ENCODE measurements around the gene HTR3B.
"Not testable (repeated sequence)": the region's sequence is repeated elsewhere in the genome, so short reads cannot be mapped to it uniquely, and the experiment has no call there.

Gene HTR3B

GRCh38 chr11:113937918-113938317 lies 33.3 kb downstream of the HTR3B start:
- H2BK15ac ChIP-seq (ENCODE audit: low read length) = no peak overlapping the region
- H3K4ac ChIP-seq (ENCODE audit: low read length) = no peak overlapping the region
- no peak overlapping the region for H3K4me3 ChIP-seq (ENCODE audit: low read length in 2 of 2)
- no CpG with 5 or more reads among the region's 3 CpGs for WGBS, 2 donors (ENCODE audit: extremely low coverage in 2 of 2, insufficient read length in 2 of 2, insufficient replicate concordance in 1 of 2)
- H3K14ac ChIP-seq (ENCODE audit: low read length) = no peak overlapping the region
- H2BK12ac ChIP-seq (ENCODE audit: low read length) = no peak overlapping the region
- no peak overlapping the region for H4K91ac ChIP-seq (ENCODE audit: low read depth, low read length, poor library complexity)
- H3K18ac ChIP-seq (ENCODE audit: low read length) = no peak overlapping the region
- H4K8ac ChIP-seq (ENCODE audit: low read depth, low read length) = no peak overlapping the region
- no peak for DNase-seq (ENCODE audit: low spot score)
- no peak overlapping the region for H3K27ac ChIP-seq (replicated peaks; ENCODE audit: low read length)
- H3K4me1 ChIP-seq (ENCODE audit: control insufficient read depth in 2 of 2, insufficient read depth in 1 of 2, low read depth in 1 of 2, low read length in 2 of 2) = peaks cover 0 to 1% of the 10 kb centered on the region in 2 donors
- peaks cover 0 to under 1% of the 10 kb centered on the region in 2 donors for H3K9me3 ChIP-seq (replicated peaks in 1 of 2; ENCODE audit: control insufficient read depth in 2 of 2, insufficient read depth in 1 of 2, low read depth in 1 of 2, low read length in 2 of 2)
- H2BK120ac ChIP-seq (ENCODE audit: low read depth, low read length) = no peak overlapping the region
- H3K79me1 ChIP-seq (ENCODE audit: low read depth, low read length) = no peaks in the 10 kb centered on the region
- no peak overlapping the region for H3K23ac ChIP-seq (ENCODE audit: low read depth, low read length, poor library complexity)
- peaks cover 0 to 43% (median 0%) of the 10 kb centered on the region in 3 experiments for H3K27me3 ChIP-seq (ENCODE audit: control insufficient read depth in 3 of 3, insufficient read depth in 3 of 3, low read depth in 1 of 3, low read length in 3 of 3)
- H2BK5ac ChIP-seq (ENCODE audit: low read length) = no peak overlapping the region
- no peaks in the 10 kb centered on the region for H3K36me3 ChIP-seq (replicated peaks in 1 of 2; ENCODE audit: control insufficient read depth in 2 of 2, insufficient read depth in 2 of 2, low read length in 2 of 2)
- H3K9ac ChIP-seq (ENCODE audit: low read depth, low read length, poor library complexity) = no peak overlapping the region
- no peak overlapping the region for H2AFZ ChIP-seq (ENCODE audit: low read length)
- H3K4me2 ChIP-seq (ENCODE audit: insufficient read depth, low read length, poor library complexity, severe bottlenecking) = no peak overlapping the region
- no peak overlapping the region for H2AK5ac ChIP-seq (ENCODE audit: low read depth, low read length)

GRCh38 chr11:113942256-113942655 lies 37.7 kb downstream of the HTR3B start:
- Histone ChIP-seq H3K79me1 (ENCODE audit: low read depth, low read length) (no peaks in the 10 kb centered on the region), H3K23ac (ENCODE audit: low read depth, low read length, poor library complexity) (no peak overlapping the region), H2BK12ac (ENCODE audit: low read length) (no peak overlapping the region), H3K18ac (ENCODE audit: low read length) (no peak overlapping the region), H2BK120ac (ENCODE audit: low read depth, low read length) (no peak overlapping the region), H3K4ac (ENCODE audit: low read length) (no peak overlapping the region), H3K9me3 (replicated peaks in 1 of 2; ENCODE audit: control insufficient read depth in 2 of 2, insufficient read depth in 1 of 2, low read depth in 1 of 2, low read length in 2 of 2) (peaks cover 0 to 2% of the 10 kb centered on the region in 2 donors), H2AFZ (ENCODE audit: low read length) (no peak overlapping the region), H3K14ac (ENCODE audit: low read length) (no peak overlapping the region), H3K36me3 (replicated peaks in 1 of 2; ENCODE audit: control insufficient read depth in 2 of 2, insufficient read depth in 2 of 2, low read length in 2 of 2) (no peaks in the 10 kb centered on the region), H3K27ac (replicated peaks; ENCODE audit: low read length) (no peak overlapping the region), H3K4me3 (ENCODE audit: low read length in 2 of 2) (no peak overlapping the region), H3K27me3 (ENCODE audit: control insufficient read depth in 3 of 3, insufficient read depth in 3 of 3, low read depth in 1 of 3, low read length in 3 of 3) (peaks cover 0 to 19% (median 0%) of the 10 kb centered on the region in 3 experiments), H2BK15ac (ENCODE audit: low read length) (no peak overlapping the region), H2BK5ac (ENCODE audit: low read length) (no peak overlapping the region), H4K91ac (ENCODE audit: low read depth, low read length, poor library complexity) (no peak overlapping the region), H3K4me2 (ENCODE audit: insufficient read depth, low read length, poor library complexity, severe bottlenecking) (no peak overlapping the region), H3K9ac (ENCODE audit: low read depth, low read length, poor library complexity) (no peak overlapping the region), H2AK5ac (ENCODE audit: low read depth, low read length) (no peak overlapping the region), H3K4me1 (ENCODE audit: control insufficient read depth in 2 of 2, insufficient read depth in 1 of 2, low read depth in 1 of 2, low read length in 2 of 2) (no peaks in the 10 kb centered on the region), H4K8ac (ENCODE audit: low read depth, low read length) (no peak overlapping the region)
- DNase-seq (ENCODE audit: low spot score) = no peak
- WGBS, 2 donors (ENCODE audit: extremely low coverage in 2 of 2, insufficient read length in 2 of 2, insufficient replicate concordance in 1 of 2) = no CpG with 5 or more reads among the region's 8 CpGs

DNA sequence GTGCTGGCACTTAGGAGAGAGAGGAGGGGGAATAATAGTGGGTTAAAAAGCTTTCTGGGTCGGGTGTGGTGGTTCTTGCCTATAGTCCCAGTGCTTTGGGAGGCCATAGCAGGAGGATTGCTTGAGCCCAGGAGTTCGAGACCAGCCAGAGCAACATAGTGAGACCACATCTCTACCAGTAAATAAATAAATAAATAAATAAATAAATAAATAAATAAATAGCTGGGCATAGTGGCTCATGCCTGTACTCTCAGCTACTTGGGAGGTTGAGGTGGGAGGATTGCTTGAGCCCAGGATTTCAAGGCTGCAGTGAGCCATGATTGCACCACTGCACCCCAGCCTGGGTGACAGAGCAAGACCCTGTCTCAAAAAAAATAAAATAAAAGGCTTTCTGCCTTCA lies 41.6 kb downstream of the HTR3B start:
- not testable (repeated sequence) for H2BK5ac ChIP-seq (ENCODE audit: low read length); H3K18ac ChIP-seq (ENCODE audit: low read length); H3K4ac ChIP-seq (ENCODE audit: low read length); H4K91ac ChIP-seq (ENCODE audit: low read depth, low read length, poor library complexity); DNase-seq (ENCODE audit: low spot score); H3K4me2 ChIP-seq (ENCODE audit: insufficient read depth, low read length, poor library complexity, severe bottlenecking); H3K4me3 ChIP-seq (ENCODE audit: low read length in 2 of 2); H3K36me3 ChIP-seq (replicated peaks in 1 of 2; ENCODE audit: control insufficient read depth in 2 of 2, insufficient read depth in 2 of 2, low read length in 2 of 2); H2BK12ac ChIP-seq (ENCODE audit: low read length); H3K4me1 ChIP-seq (ENCODE audit: control insufficient read depth in 2 of 2, insufficient read depth in 1 of 2, low read depth in 1 of 2, low read length in 2 of 2); H2AFZ ChIP-seq (ENCODE audit: low read length); H3K79me1 ChIP-seq (ENCODE audit: low read depth, low read length); H3K14ac ChIP-seq (ENCODE audit: low read length); H2AK5ac ChIP-seq (ENCODE audit: low read depth, low read length); H4K8ac ChIP-seq (ENCODE audit: low read depth, low read length); H3K27ac ChIP-seq (replicated peaks; ENCODE audit: low read length); H2BK120ac ChIP-seq (ENCODE audit: low read depth, low read length); H3K9me3 ChIP-seq (replicated peaks in 1 of 2; ENCODE audit: control insufficient read depth in 2 of 2, insufficient read depth in 1 of 2, low read depth in 1 of 2, low read length in 2 of 2); H3K9ac ChIP-seq (ENCODE audit: low read depth, low read length, poor library complexity)
- WGBS, 2 donors (ENCODE audit: extremely low coverage in 2 of 2, insufficient read length in 2 of 2, insufficient replicate concordance in 1 of 2) = no CpG with 5 or more reads among the region's 2 CpGs
- Histone ChIP-seq H3K23ac (ENCODE audit: low read depth, low read length, poor library complexity) (peak overlapping the region; percentile 29), H3K27me3 (ENCODE audit: control insufficient read depth in 3 of 3, insufficient read depth in 3 of 3, low read depth in 1 of 3, low read length in 3 of 3) (peaks cover 0 to 18% (median 0%) of the 10 kb centered on the region in 3 experiments), H2BK15ac (ENCODE audit: low read length) (peak overlapping the region; percentile 63)

DNA sequence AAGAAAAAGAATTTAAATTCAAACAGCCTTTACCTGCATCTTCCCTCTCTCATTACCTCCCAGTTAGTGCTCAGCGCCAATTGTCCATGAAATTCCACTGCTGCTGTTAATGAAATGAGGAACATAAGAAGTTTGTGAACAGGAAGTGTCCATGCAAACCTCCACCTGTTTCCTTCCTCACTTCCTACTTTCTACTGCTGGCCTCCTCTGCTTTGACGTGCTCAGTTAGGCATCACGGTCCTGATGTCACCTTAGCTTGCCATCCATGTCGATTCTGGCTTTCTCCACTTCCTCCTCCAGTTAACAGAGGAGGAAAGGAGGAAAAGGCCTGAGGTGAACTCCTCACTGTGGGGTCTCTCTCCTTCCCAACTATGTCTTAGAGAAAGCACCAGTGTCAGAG lies 43.4 kb downstream of the HTR3B start:
- H4K91ac ChIP-seq (ENCODE audit: low read depth, low read length, poor library complexity) = no peak overlapping the region
- no peak overlapping the region for H2BK15ac ChIP-seq (ENCODE audit: low read length)
- peaks cover 0 to under 1% of the 10 kb centered on the region in 2 donors for H3K9me3 ChIP-seq (replicated peaks in 1 of 2; ENCODE audit: control insufficient read depth in 2 of 2, insufficient read depth in 1 of 2, low read depth in 1 of 2, low read length in 2 of 2)
- H2BK12ac ChIP-seq (ENCODE audit: low read length) = no peak overlapping the region
- no peak for DNase-seq (ENCODE audit: low spot score)
- no peak overlapping the region for H2BK120ac ChIP-seq (ENCODE audit: low read depth, low read length)
- H3K23ac ChIP-seq (ENCODE audit: low read depth, low read length, poor library complexity) = no peak overlapping the region
- no peak overlapping the region for H2BK5ac ChIP-seq (ENCODE audit: low read length)
- H3K18ac ChIP-seq (ENCODE audit: low read length) = no peak overlapping the region
- no peak overlapping the region for H2AK5ac ChIP-seq (ENCODE audit: low read depth, low read length)
- no CpG with 5 or more reads among the region's 4 CpGs for WGBS, 2 donors (ENCODE audit: extremely low coverage in 2 of 2, insufficient read length in 2 of 2, insufficient replicate concordance in 1 of 2)
- no peaks in the 10 kb centered on the region for H3K79me1 ChIP-seq (ENCODE audit: low read depth, low read length)
- H3K4me1 ChIP-seq (ENCODE audit: control insufficient read depth in 2 of 2, insufficient read depth in 1 of 2, low read depth in 1 of 2, low read length in 2 of 2) = peaks cover 0 to 2% of the 10 kb centered on the region in 2 donors
- H3K4me3 ChIP-seq (ENCODE audit: low read length in 2 of 2) = no peak overlapping the region
- H4K8ac ChIP-seq (ENCODE audit: low read depth, low read length) = no peak overlapping the region
- no peak overlapping the region for H3K27ac ChIP-seq (replicated peaks; ENCODE audit: low read length)
- no peak overlapping the region for H3K4ac ChIP-seq (ENCODE audit: low read length)
- no peak overlapping the region for H3K9ac ChIP-seq (ENCODE audit: low read depth, low read length, poor library complexity)
- peaks cover 0 to 30% (median 0%) of the 10 kb centered on the region in 3 experiments for H3K27me3 ChIP-seq (ENCODE audit: control insufficient read depth in 3 of 3, insufficient read depth in 3 of 3, low read depth in 1 of 3, low read length in 3 of 3)
- no peaks in the 10 kb centered on the region for H3K36me3 ChIP-seq (replicated peaks in 1 of 2; ENCODE audit: control insufficient read depth in 2 of 2, insufficient read depth in 2 of 2, low read length in 2 of 2)
- no peak overlapping the region for H3K4me2 ChIP-seq (ENCODE audit: insufficient read depth, low read length, poor library complexity, severe bottlenecking)
- H3K14ac ChIP-seq (ENCODE audit: low read length) = no peak overlapping the region
- H2AFZ ChIP-seq (ENCODE audit: low read length) = no peak overlapping the region
